H1 (cell line): ENCODE results near the gene RNF8. TPM values are rescaled to one million over a fixed set of nuclear protein-coding genes. Genes with fewer than 3 reads are reported as not detected.

ENCODE experiments used
- BACH1 ChIP-seq: IDR thresholded peaks from 2 replicates; pipeline ENCODE4 v1.6.1; 2012; ENCODE audit warnings: low read length, improper control_type of control experiment
- BCL11A ChIP-seq, 2 experiments: IDR thresholded peaks; one replicate each; pipeline ENCODE4 v1.6.1; 2011; ENCODE audit warnings: low read depth in 2 of 2, low read length in 2 of 2, mild to moderate bottlenecking in 2 of 2
- CTBP2 ChIP-seq: IDR thresholded peaks from 2 replicates; pipeline ENCODE4 v1.7.0; 2011; ENCODE audit warnings: borderline replicate concordance, mild to moderate bottlenecking, moderate library complexity, mixed read lengths, low read length; ENCODE audit not compliant: insufficient read depth, insufficient read length
- EGR1 ChIP-seq: IDR thresholded peaks from 2 replicates; pipeline ENCODE4 v1.6.1; 2011; ENCODE audit warnings: low read depth, low read length, borderline replicate concordance
- EZH2 ChIP-seq: fragments of 200-600 bp; sonication (generic); IDR thresholded peaks from 2 replicates; pipeline ENCODE4 v1.7.1; 2012; ENCODE audit warnings: low read depth, mild to moderate bottlenecking, moderate library complexity, low read length, inconsistent platforms; ENCODE audit not compliant: severe bottlenecking
- HDAC2 ChIP-seq, 2 experiments: fragments of 300-600 bp in 1 of 2; sonication (generic) in 1 of 2; IDR thresholded peaks; 2 replicates each; pipeline ENCODE4 v1.6.1; 2011 to 2012; ENCODE audit warnings: low read depth in 2 of 2, low read length in 2 of 2, mild to moderate bottlenecking in 2 of 2, moderate library complexity in 2 of 2, borderline replicate concordance in 1 of 2, inconsistent platforms in 1 of 2
- PHF8 ChIP-seq: fragments of 200-600 bp; sonication (generic); conservative IDR thresholded peaks from 2 replicates; pipeline ENCODE4 v1.7.1; 2012; ENCODE audit warnings: low read depth, mild to moderate bottlenecking, inconsistent platforms, low read length, moderate library complexity
- SIRT6 ChIP-seq: IDR thresholded peaks from one replicate; pipeline ENCODE4 v1.7.1; 2012; ENCODE audit warnings: low read length, inconsistent platforms
- polyA plus RNA-seq, 7 experiments: library from polyadenylated mRNA; depleted of rRNA in 3 of 7; stranded (reverse) in 5 of 7; unstranded in 2 of 7; fragments of >200 nt in 5 of 7; fragments of 200-250 nt in 2 of 7; gene quantifications; 1 replicate in 5 of 7; 2 replicates in 1 of 7; 4 replicates in 1 of 7; pipeline versions ENCODE4 v1.2.1 to v1.2.3, GENCODE V29; 2011 to 2013; ENCODE audit warnings: missing spikeins in 2 of 7, mixed read lengths in 2 of 7
- total RNA-seq: library from RNA; stranded (reverse); fragmentation: NEBNext Ultra II Directional; extraction: Animal tissue kit (Norgen Biotek cat#: 25700); gene quantifications from 2 replicates; pipeline ENCODE4 v1.2.1, GENCODE V29; 2021
- TF ChIP-seq, protein P1 (sequence below): IDR thresholded peaks from 2 replicates; pipeline ENCODE4 v1.6.1; 2011; ENCODE audit warnings: low read depth, mild to moderate bottlenecking, low read length; ENCODE audit not compliant: insufficient read depth

RNF8 gene
- total and polyA plus RNA-seq, 2 of the 8 experiments (the other 6 are each of a cell fraction or from before 2014, with no cell fraction given) = 20.3 to 44.7 TPM

GRCh38 chr6:37313723-37314486, 39.9 kb upstream of the RNF8 start (continued):
- TF ChIP-seq EGR1 = no peak
- no peak for TF ChIP-seq EZH2
- TF ChIP-seq PHF8 = no peak
- TF ChIP-seq CTBP2 = no peak
- no peak for TF ChIP-seq BCL11A (IDR thresholded peaks at IDR 0.05; ENCODE audit: low read depth in 2 of 2, low read length in 2 of 2)
- no peak for TF ChIP-seq BACH1
- no peak for TF ChIP-seq SIRT6
- TF ChIP-seq HDAC2 (IDR thresholded peaks at IDR 0.05; ENCODE audit: borderline replicate concordance in 1 of 2, low read depth in 2 of 2, low read length in 2 of 2) = no peak
- TF ChIP-seq, protein P1, sequence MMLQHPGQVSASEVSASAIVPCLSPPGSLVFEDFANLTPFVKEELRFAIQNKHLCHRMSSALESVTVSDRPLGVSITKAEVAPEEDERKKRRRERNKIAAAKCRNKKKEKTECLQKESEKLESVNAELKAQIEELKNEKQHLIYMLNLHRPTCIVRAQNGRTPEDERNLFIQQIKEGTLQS = no peak
